ENCODE data around the gene CCDC92B.
"Not testable (repeated sequence)": the region's sequence is repeated elsewhere in the genome, so short reads cannot be mapped to it uniquely, and the experiment has no call there.

Gene CCDC92B

DNA sequence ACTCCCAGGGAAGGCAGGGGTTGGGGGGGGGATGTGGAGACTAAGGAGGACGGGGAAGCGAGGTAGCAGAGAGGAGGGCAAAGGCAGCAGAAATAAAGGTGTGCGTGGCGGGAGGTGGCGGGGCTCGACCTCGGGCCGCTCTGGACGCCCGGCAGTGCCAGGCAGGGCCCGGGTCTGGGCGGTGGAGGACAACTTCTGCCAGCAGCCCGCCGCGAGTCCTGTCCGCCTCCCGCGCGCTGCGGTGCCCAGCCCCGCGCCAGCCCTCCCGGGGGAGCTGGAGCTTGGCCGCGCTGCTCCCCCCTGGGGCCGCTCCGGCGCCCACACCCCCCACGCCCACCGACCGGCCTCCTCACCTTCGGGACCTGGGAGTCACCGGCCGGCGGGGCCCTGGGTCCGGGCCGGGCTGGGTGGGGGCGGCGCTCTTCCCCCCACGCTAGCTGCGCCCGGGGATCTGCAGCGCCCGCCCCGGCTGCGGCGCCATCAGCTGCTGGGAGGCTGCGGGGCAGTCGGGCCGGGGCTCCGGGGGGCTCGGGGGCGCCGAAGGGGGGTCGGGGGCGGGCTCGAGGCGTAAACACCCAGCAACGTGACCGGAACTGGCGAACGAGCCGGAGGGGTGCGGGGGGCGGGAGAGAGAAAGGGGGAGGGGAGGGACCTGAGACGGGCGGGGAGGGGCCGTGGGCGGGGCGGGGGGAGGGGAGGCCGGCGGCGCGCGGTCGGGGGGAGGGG is at the start of gene CCDC92B:
TSS of gene CCDC92B (minus strand) at position 595 of the 726 bp plus-strand sequence. CDS start 14,507 bp downstream, outside the sequence.
- no peak for DNase-seq

GRCh38 chr17:2798678-2799077 is 49.2 kb upstream of the CCDC92B start:
- no peak for DNase-seq

- DNase-seq, result no peak
These were observed 48.7 kb upstream of the CCDC92B start for GRCh38 chr17:2798188-2798587.

DNA sequence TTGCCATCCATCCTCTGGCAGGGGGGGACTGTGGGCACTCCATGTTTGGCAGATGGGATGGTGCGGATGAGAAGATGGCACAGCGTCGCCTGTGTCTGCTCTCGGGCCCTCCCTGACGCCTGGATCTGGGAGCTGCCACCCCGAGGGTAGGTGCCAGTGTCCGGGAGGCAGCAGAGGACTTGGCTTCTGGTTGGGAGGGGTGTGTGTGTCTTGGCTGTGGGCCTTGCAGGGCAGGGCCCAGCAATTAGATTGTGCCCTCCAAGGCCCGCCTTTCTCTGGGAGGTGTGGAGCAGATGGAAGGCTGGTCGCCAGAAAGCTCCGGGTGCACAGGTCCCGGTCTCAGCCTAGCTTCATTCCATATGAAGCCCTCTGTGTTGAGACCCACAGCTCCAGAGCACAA is 48.2 kb upstream of the CCDC92B start:
- no peak for DNase-seq

- no peak for DNase-seq
These were observed 47.8 kb upstream of the CCDC92B start for GRCh38 chr17:2797226-2797625.

DNA sequence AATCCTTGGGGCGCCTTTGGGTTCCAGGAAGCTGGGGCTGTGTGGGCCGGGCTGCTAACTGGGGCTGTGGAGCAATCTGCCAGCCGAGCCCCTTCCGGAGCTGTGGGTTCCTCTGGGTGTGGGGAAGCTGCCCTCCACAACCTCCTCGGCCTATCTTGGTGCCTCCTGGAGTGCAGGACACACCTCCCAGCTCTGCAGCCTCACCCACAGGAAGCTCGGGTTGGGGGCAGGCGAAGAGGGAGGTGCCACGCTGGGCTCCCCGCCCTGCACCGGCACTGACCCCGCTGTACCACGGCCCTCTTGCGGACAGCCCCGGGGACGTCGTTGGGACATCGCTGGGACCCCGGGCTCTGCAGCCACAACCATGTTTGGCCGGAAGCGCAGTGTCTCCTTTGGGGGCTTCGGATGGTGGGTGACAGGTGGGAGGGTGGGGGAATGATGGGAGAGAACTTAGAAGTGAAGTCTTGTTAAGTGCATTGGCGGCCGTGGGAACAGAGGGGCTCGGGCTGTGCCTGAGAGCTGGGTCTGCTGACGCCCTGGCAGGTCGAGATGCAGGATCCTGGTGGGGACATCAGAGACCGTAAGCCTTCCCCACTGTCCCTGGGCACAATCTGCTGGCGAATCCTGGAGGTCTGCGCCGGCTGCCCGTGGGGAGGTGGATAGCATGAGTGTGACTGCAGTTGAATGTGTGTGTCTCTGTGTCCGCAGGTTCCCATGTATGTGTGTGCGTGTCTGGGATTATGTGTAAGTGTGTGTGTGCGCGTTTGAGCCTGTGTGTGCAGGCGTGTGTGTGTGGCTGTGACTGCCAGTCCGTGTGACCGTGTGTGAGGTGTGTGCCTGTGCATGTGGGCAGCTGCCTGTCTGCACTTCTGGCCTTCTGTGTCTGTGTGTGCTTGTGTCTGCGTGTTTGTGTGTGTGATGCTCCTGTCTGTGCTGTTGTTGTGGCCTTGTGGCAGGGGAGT is 47.0 kb upstream of the CCDC92B start, which contains the start of gene RAP1GAP2:
TSS of gene RAP1GAP2 (plus strand) at position 275 of the 962 bp plus-strand sequence. CDS start at position 365, 90 bp downstream.
- DNase-seq, result no peak

GRCh38 chr17:2795441-2796163 is 46.1 kb upstream of the CCDC92B start:
- no peak for DNase-seq

DNA sequence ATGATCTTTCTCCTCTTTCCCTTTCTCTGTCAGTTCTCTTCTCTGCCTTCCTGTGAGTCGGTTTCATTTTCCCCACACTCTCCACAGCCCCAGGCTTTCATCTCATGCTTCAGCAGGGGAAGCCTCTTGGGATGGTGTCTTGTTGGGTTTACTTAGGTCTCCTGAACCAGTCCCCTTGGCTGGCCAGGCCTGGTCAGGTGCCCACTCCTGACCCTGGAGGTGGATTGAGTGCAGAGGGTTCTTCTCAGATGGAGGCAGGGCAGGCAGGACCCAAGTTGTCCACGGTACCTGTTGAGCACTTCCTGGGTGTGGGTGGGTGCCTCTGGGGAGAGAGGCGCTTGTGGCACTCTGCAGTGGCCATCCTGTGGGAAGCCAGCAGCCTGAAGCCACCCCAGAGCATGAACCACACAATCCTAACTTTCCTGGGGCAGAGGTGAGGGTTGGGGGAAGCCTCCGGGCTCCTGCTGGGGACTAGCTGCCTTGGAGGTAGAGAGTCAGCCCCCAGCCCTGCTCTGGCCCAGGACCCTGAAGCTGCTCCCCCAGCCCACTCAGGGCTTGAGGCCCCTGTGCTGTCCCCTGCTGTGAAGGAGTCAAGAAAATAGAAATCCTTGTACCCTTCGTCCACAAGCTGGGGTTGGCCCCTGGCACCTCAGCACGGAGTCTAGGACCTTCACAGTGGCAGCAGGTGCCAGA is 44.8 kb upstream of the CCDC92B start:
- no peak for DNase-seq

GRCh38 chr17:2792366-2793169 is 43.1 kb upstream of the CCDC92B start:
- no peak for DNase-seq

DNA sequence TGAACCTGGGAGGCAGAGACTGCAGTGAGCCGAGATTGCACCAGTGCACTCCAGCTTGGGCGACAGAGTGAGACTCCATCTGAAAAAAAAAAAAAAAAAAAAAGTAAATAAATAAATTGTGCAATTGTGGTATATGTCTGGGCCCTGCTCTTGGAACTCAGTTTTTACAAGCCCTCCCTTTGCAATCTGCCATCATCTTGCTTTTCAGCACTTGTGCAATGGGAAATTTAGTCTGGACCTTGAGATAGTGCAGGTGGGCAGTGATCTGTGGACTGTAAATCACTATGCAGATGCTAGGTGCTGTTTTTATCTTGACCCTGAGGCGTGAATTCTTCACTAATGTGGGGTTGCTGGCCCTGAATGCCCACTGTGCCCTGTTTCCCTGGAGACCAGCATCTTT is 40.2 kb upstream of the CCDC92B start:
- no peak for DNase-seq

DNA sequence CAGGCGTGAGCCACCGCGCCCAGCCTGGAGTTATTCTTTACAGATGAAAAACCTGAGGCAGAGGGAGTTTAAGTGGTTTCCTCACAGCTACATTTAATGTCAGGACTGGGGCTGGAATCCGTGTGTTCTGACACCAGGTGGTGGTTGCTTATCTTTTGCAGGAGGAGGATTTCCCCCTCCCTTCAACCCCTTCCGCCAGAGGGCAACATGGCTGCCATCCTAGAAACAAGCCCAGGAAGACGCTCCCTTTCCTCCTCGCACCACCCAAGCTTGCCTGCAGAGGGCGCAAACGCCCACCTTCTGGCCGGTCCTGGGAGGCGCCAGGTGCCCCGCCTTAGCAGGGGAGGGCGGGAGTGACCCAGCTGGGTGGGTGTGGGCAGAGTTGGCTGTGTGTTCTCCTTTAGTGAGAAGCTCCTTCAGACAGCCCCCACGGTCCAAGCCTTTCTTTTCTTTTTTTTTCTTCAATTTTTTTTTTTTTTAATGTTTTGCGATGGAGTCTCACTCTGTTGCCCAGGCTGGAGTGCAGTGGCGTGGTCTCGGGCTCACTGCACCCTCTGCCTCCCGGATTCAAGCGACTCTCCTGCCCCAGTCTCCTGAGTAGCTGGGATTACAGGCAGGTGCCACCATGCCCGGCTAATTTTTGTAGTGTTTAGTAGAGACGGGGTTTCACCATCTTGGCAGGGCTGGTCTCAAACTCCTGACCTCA is 36.9 kb upstream of the CCDC92B start:
- DNase-seq, result peak; percentile 30

GRCh38 chr17:2785376-2785775 is 35.9 kb upstream of the CCDC92B start:
- not testable (repeated sequence) for DNase-seq

DNA sequence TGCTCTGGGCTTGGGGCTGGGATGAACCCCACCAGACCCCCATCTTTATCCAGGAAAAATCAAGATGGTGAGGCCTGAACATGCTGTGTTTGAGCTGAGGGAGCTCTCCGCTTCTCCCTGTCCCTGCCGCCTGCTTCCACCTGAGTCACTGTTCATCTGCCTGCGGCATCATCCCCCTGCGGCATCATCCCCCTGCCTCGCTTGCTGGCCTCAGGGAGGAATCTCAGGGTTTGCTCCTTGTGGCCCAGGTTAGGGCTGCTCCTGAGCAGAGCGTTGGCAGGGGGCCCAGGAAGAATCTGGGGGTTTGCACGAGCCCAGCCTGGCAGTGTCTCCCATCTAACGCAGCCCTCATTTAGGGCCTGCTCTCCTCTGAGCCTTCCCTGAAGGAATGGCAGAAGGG is 35.4 kb upstream of the CCDC92B start:
- no peak for DNase-seq

DNA sequence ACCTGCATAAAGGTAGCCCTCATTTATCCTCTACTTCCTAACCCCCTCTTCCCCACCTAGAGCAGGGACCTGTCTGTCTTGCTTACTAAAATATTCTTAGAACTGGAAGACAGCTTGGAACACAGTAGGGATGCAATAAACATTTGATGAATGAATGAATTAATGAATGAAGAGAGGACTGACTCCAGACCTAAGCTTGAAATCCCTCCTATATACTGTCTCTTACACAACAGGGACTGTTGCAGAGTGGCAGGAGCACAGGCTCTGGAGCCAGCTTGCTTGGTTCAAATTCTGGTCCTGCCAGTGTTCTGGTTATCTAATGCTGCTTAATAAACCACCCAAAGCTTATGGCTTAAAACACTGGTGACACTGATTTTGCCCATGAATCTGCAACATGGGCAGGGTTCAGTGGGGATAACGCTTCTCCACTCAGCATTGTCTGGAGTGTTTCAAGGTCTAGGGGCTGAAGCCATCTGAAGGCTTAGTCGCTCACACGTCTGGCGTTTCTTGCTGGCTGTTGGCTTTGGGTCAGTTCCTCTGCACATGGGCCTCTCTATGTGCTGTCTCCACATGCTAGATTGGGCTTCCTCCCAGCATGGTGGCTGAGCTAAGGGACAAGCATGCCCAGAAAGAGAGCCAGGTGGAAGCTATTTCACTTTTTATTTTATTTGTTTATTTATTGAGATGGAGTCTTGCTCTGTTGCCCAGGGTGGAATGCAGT is 34.0 kb upstream of the CCDC92B start:
- DNase-seq, result no peak

- no peak for DNase-seq
These were observed 32.6 kb upstream of the CCDC92B start for GRCh38 chr17:2782055-2782454.

- not testable (repeated sequence) for DNase-seq
These were observed 32.1 kb upstream of the CCDC92B start for GRCh38 chr17:2781598-2781997.

DNA sequence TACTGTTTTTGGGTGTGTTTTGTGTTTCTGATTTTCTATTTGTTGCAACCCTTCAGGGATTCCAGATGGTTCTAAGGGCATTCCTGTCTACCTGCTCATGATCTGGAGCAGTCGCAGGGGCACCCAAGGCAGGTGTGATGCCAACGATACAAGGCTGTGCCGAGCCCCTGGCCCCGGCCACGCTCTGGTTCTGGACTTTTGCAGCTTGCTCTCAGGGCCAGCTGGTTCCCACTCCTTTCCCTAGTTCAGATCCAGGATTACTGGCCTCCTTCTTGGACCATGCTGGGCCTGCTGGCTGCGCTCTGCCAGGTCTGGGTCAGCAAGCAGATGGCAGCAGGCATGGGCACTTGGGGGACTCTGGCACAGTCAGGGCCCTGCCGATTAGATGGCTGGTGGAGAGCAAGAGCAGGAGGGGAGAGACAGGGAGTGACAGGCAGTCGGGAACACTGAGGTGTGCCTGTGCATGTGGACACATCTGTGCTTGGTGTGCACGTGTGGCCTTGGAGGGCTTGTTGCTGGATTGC is 31.5 kb upstream of the CCDC92B start:
- DNase-seq, result no peak

DNA sequence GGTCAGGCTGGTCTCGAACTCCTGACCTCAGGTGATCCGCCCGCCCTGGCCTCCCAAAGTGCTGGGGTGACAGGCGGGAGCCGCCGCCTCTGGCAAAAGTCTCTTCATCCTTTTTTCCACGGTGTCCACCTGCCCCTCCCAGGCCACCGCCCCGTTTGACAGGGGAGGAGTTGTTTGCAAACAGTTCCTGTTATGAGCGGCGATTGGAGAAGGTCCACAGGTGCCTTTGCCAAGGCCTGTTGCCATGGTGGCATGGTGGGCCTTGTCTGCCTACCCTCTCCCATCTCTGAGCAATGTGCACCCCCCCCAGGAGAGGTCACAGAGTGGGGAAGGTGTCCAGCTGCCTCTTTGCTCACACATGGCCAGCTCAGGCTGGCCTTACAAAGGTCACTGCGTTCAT is 30.8 kb upstream of the CCDC92B start:
- DNase-seq, result no peak

DNA sequence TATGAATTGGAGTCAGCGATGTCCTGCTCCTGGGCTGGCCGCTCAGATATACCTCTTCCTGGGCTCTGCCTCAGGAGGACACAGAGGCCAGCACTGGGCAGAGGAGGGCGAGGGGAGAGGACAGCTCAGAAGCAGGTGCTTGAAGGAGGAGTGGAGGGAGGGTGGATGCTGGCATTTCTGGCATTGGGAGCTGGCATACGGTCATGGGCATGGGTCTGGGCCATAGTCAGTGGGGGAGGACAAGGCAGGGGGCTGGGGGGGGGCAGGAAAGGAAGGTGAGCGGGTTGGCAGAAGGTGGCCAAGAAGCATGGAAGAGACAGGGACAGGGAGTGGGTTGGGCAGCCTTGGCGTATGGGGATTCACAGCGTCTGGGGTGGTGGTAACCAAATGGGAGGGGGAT is 30.1 kb upstream of the CCDC92B start:
- no peak for DNase-seq

- no peak for DNase-seq
These were observed 29.0 kb upstream of the CCDC92B start for GRCh38 chr17:2778489-2778888.

Measured in NCI-H2029 treated with DMSO at 0.1 percent for 48 hours (cell line).